HepG2 (cell line): ENCODE measurements around the gene PIM3. TPM values are rescaled to one million over a fixed set of nuclear protein-coding genes. Genes with fewer than 3 reads are reported as not detected.

Experiments
- BRD4 ChIP-seq: sonication (generic); formaldehyde crosslinking; IDR thresholded peaks from 2 replicates; pipeline ENCODE4 v1.4.0; 2020; ENCODE audit warnings: missing genetic modification reagents
- FIP1L1 ChIP-seq: fragments of 200-400 bp; formaldehyde crosslinking; IDR thresholded peaks from 2 replicates; pipeline ENCODE4 v1.6.1; 2018; ENCODE audit warnings: low read depth, mild to moderate bottlenecking, low read length, moderate library complexity, borderline replicate concordance; ENCODE audit not compliant: insufficient read depth
- GZF1 ChIP-seq: sonication (generic); formaldehyde crosslinking; IDR thresholded peaks from 2 replicates; pipeline ENCODE4 v1.5.1; 2020; ENCODE audit warnings: mild to moderate bottlenecking, missing genetic modification reagents
- HNRNPL ChIP-seq: fragments of 200-400 bp; formaldehyde crosslinking; IDR thresholded peaks from 2 replicates; pipeline ENCODE4 v1.6.1; 2017; ENCODE audit warnings: mild to moderate bottlenecking, low read depth, low read length
- NPAS2 ChIP-seq: sonication (generic); formaldehyde crosslinking; IDR thresholded peaks from 2 replicates; pipeline ENCODE4 v1.8.0; 2022; ENCODE audit warnings: mild to moderate bottlenecking, missing genetic modification reagents, borderline replicate concordance
- SMAD1 ChIP-seq: sonication (generic); formaldehyde crosslinking; IDR thresholded peaks from 2 replicates; pipeline ENCODE4 v1.4.0; 2020; ENCODE audit warnings: missing genetic modification reagents, low read depth, mild to moderate bottlenecking, borderline replicate concordance
- THYN1 ChIP-seq: sonication (generic); formaldehyde crosslinking; IDR thresholded peaks from 2 replicates; pipeline ENCODE4 v1.8.1; 2023; ENCODE audit warnings: low read depth, mild to moderate bottlenecking, moderate library complexity, missing genetic modification reagents, borderline replicate concordance
- ZBTB20 ChIP-seq: sonication (generic); formaldehyde crosslinking; IDR thresholded peaks from 2 replicates; pipeline ENCODE4 v1.8.1; 2023; ENCODE audit warnings: missing genetic modification reagents, low read depth, mild to moderate bottlenecking, borderline replicate concordance
- ZBTB26 ChIP-seq: IDR thresholded peaks from 2 replicates; pipeline ENCODE4 v1.6.1; 2016; ENCODE audit warnings: missing compliant biosample characterization, missing genetic modification reagents, borderline replicate concordance
- ZNF343 ChIP-seq: sonication (generic); formaldehyde crosslinking; IDR thresholded peaks from 2 replicates; pipeline ENCODE4 v1.4.0; 2020; ENCODE audit warnings: mild to moderate bottlenecking, missing genetic modification reagents
- ZNF562 ChIP-seq: sonication (generic); formaldehyde crosslinking; IDR thresholded peaks from 2 replicates; pipeline ENCODE4 v1.8.0; 2022; ENCODE audit warnings: missing genetic modification reagents, borderline replicate concordance
- ZNF784 ChIP-seq: sonication (generic); formaldehyde crosslinking; IDR thresholded peaks from 2 replicates; pipeline ENCODE4 v1.5.1; 2020; ENCODE audit warnings: missing genetic modification reagents, mild to moderate bottlenecking, borderline replicate concordance
- ZSCAN29 ChIP-seq: sonication (generic); formaldehyde crosslinking; conservative IDR thresholded peaks from 2 replicates; pipeline ENCODE4 v1.4.0; 2020; ENCODE audit warnings: mild to moderate bottlenecking, missing genetic modification reagents
- polyA plus RNA-seq, 8 experiments: library from polyadenylated mRNA; depleted of rRNA in 3 of 8; stranded (reverse) in 7 of 8; unstranded in 1 of 8; fragments of >200 nt; fragmentation: Illumina TruSeq in 4 of 8; extraction: Trizol in 4 of 8; gene quantifications; 2 replicates each; pipeline versions ENCODE4 v1.2.1 to v1.2.3, GENCODE V29; 2011 to 2016; ENCODE audit warnings: low read depth in 4 of 8, missing spikeins in 1 of 8, mixed read lengths in 1 of 8; ENCODE audit not compliant: insufficient read depth in 1 of 8
- total RNA-seq, 5 experiments: library from RNA; depleted of rRNA; stranded (reverse); fragments of >200 nt; fragmentation: Illumina TruSeq; extraction: Trizol; gene quantifications; 2 replicates each; pipeline ENCODE4 v1.2.3, GENCODE V29; 2016; ENCODE audit warnings: low read depth in 1 of 5
- TF ChIP-seq, protein P1 (sequence below): sonication (generic); formaldehyde crosslinking; IDR thresholded peaks from 2 replicates; pipeline ENCODE4 v1.4.0; 2020; ENCODE audit warnings: missing genetic modification reagents
- TF ChIP-seq, protein P2 (sequence below): sonication (generic); formaldehyde crosslinking; IDR thresholded peaks from 2 replicates; pipeline ENCODE4 v1.4.0; 2020; ENCODE audit warnings: missing genetic modification reagents
- TF ChIP-seq, protein P3 (sequence below): sonication (generic); formaldehyde crosslinking; IDR thresholded peaks from 2 replicates; pipeline ENCODE4 v1.4.0; 2020; ENCODE audit warnings: missing genetic modification reagents

Gene PIM3
- total and polyA plus RNA-seq, 2 of the 13 experiments (the other 11 are each of a cell fraction or from before 2014, with no cell fraction given) = 21.6 to 31.2 TPM

GRCh38 chr22:49966774-49967705 is 6.5 kb downstream of the PIM3 start (continued):
- TF ChIP-seq ZBTB26 (CRISPR knock-in tag) = 0 out of 2 replicates have a peak, but pooled peaks have one; percentile 29
- peak; percentile 4; the same call in 1 of the 2 replicates for TF ChIP-seq ZBTB20 (CRISPR knock-in tag)
- no peak; the same call in 1 of the 2 replicates for TF ChIP-seq ZSCAN29 (CRISPR knock-in tag)
- TF ChIP-seq, protein P1, sequence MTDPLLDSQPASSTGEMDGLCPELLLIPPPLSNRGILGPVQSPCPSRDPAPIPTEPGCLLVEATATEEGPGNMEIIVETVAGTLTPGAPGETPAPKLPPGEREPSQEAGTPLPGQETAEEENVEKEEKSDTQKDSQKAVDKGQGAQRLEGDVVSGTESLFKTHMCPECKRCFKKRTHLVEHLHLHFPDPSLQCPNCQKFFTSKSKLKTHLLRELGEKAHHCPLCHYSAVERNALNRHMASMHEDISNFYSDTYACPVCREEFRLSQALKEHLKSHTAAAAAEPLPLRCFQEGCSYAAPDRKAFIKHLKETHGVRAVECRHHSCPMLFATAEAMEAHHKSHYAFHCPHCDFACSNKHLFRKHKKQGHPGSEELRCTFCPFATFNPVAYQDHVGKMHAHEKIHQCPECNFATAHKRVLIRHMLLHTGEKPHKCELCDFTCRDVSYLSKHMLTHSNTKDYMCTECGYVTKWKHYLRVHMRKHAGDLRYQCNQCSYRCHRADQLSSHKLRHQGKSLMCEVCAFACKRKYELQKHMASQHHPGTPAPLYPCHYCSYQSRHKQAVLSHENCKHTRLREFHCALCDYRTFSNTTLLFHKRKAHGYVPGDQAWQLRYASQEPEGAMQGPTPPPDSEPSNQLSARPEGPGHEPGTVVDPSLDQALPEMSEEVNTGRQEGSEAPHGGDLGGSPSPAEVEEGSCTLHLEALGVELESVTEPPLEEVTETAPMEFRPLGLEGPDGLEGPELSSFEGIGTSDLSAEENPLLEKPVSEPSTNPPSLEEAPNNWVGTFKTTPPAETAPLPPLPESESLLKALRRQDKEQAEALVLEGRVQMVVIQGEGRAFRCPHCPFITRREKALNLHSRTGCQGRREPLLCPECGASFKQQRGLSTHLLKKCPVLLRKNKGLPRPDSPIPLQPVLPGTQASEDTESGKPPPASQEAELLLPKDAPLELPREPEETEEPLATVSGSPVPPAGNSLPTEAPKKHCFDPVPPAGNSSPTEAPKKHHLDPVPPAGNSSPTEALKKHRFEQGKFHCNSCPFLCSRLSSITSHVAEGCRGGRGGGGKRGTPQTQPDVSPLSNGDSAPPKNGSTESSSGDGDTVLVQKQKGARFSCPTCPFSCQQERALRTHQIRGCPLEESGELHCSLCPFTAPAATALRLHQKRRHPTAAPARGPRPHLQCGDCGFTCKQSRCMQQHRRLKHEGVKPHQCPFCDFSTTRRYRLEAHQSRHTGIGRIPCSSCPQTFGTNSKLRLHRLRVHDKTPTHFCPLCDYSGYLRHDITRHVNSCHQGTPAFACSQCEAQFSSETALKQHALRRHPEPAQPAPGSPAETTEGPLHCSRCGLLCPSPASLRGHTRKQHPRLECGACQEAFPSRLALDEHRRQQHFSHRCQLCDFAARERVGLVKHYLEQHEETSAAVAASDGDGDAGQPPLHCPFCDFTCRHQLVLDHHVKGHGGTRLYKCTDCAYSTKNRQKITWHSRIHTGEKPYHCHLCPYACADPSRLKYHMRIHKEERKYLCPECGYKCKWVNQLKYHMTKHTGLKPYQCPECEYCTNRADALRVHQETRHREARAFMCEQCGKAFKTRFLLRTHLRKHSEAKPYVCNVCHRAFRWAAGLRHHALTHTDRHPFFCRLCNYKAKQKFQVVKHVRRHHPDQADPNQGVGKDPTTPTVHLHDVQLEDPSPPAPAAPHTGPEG (CRISPR knock-in tag) = 0 out of 2 replicates have a peak, but pooled peaks have one; percentile 36
- TF ChIP-seq NPAS2 (CRISPR knock-in tag) = no peak
- TF ChIP-seq THYN1 (CRISPR knock-in tag) = no peak
- peak; percentile 56; the same call in 1 of the 2 replicates for TF ChIP-seq SMAD1 (CRISPR knock-in tag)
- peak; percentile 93 for TF ChIP-seq HNRNPL
- no peak for TF ChIP-seq ZNF343 (CRISPR knock-in tag)
- TF ChIP-seq GZF1 (CRISPR knock-in tag) = peak; percentile 55; the same call in 1 of the 2 replicates
- TF ChIP-seq, protein P2, sequence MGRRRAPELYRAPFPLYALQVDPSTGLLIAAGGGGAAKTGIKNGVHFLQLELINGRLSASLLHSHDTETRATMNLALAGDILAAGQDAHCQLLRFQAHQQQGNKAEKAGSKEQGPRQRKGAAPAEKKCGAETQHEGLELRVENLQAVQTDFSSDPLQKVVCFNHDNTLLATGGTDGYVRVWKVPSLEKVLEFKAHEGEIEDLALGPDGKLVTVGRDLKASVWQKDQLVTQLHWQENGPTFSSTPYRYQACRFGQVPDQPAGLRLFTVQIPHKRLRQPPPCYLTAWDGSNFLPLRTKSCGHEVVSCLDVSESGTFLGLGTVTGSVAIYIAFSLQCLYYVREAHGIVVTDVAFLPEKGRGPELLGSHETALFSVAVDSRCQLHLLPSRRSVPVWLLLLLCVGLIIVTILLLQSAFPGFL (CRISPR knock-in tag) = no peak
- no peak for TF ChIP-seq ZNF562
- TF ChIP-seq FIP1L1 = no peak
- 0 out of 2 replicates have a peak, but pooled peaks have one; percentile 36 for TF ChIP-seq ZNF784 (CRISPR knock-in tag)
- peak; percentile 40; the same call in 1 of the 2 replicates for TF ChIP-seq BRD4 (CRISPR knock-in tag)
- TF ChIP-seq, protein P3, sequence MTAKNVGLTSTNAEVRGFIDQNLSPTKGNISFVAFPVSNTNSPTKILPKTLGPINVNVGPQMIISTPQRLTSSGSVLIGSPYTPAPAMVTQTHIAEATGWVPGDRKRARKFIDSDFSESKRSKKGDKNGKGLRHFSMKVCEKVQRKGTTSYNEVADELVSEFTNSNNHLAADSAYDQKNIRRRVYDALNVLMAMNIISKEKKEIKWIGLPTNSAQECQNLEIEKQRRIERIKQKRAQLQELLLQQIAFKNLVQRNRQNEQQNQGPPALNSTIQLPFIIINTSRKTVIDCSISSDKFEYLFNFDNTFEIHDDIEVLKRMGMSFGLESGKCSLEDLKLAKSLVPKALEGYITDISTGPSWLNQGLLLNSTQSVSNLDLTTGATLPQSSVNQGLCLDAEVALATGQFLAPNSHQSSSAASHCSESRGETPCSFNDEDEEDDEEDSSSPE (CRISPR knock-in tag) = peak; percentile 26; the same call in 1 of the 2 replicates
